HEK293 (cell line): Measurements from ENCODE around the gene SGSM2.

ENCODE experiments used
- BCL11A ChIP-seq: fragments of 450-650 bp; formaldehyde crosslinking; IDR thresholded peaks from 2 replicates; pipeline ENCODE4 v1.5.1; 2016; ENCODE audit warnings: low read depth, missing biosample characterization, missing genetic modification characterization
- ELK4 ChIP-seq: IDR thresholded peaks from 2 replicates; pipeline ENCODE4 v1.6.1; 2011; ENCODE audit warnings: mild to moderate bottlenecking, low read depth, low read length, borderline replicate concordance
- HOXC10 ChIP-seq: sonication (generic); formaldehyde crosslinking; IDR thresholded peaks from 2 replicates; pipeline ENCODE4 v1.8.1; 2023; ENCODE audit warnings: mild to moderate bottlenecking, missing genetic modification reagents
- IKZF3 ChIP-seq: fragments of 450-650 bp; IDR thresholded peaks from 2 replicates; pipeline ENCODE4 v1.5.0; 2018; ENCODE audit warnings: missing biosample characterization, mild to moderate bottlenecking, missing genetic modification characterization, moderate library complexity
- KLF7 ChIP-seq: fragments of 450-650 bp; formaldehyde crosslinking; IDR thresholded peaks from 2 replicates; pipeline ENCODE4 v1.5.1; 2016; ENCODE audit warnings: missing biosample characterization, missing genetic modification characterization, borderline replicate concordance
- KLF9 ChIP-seq: fragments of 450-650 bp; formaldehyde crosslinking; IDR thresholded peaks from 2 replicates; pipeline ENCODE4 v1.5.1; 2016; ENCODE audit warnings: missing biosample characterization, missing genetic modification characterization, low read depth
- PRDM1 ChIP-seq: fragments of 450-650 bp; formaldehyde crosslinking; IDR thresholded peaks from 2 replicates; pipeline ENCODE4; 2016; ENCODE audit warnings: missing biosample characterization, missing genetic modification characterization
- REPIN1 ChIP-seq: fragments of 450-650 bp; formaldehyde crosslinking; IDR thresholded peaks from 2 replicates; pipeline ENCODE4 v1.5.1; 2017; ENCODE audit warnings: missing biosample characterization, missing genetic modification characterization, low read depth
- SCRT1 ChIP-seq: fragments of 450-650 bp; formaldehyde crosslinking; IDR thresholded peaks from 2 replicates; pipeline ENCODE4 v1.5.1; 2016; ENCODE audit warnings: missing biosample characterization, missing genetic modification characterization, borderline replicate concordance
- YY1 ChIP-seq: fragments of 450-650 bp; formaldehyde crosslinking; IDR thresholded peaks from 2 replicates; pipeline ENCODE4 v1.5.1; 2018; ENCODE audit warnings: missing biosample characterization, missing genetic modification characterization
- ZFP69B ChIP-seq: fragments of 450-650 bp; formaldehyde crosslinking; IDR thresholded peaks from 2 replicates; pipeline ENCODE4 v1.5.1; 2016; ENCODE audit warnings: missing biosample characterization, missing genetic modification characterization
- ZNF138 ChIP-seq: fragments of 450-650 bp; formaldehyde crosslinking; IDR thresholded peaks from 2 replicates; pipeline ENCODE4 v1.5.1; 2016; ENCODE audit warnings: missing biosample characterization, missing genetic modification characterization, borderline replicate concordance
- ZNF148 ChIP-seq: fragments of 450-650 bp; formaldehyde crosslinking; IDR thresholded peaks from 2 replicates; pipeline ENCODE4 v1.5.0; 2017; ENCODE audit warnings: missing biosample characterization, missing genetic modification characterization, borderline replicate concordance
- ZNF16 ChIP-seq: fragments of 450-650 bp; formaldehyde crosslinking; IDR thresholded peaks from 2 replicates; pipeline ENCODE4 v1.5.1; 2016; ENCODE audit warnings: low read depth, missing biosample characterization, missing genetic modification characterization
- ZNF184 ChIP-seq: fragments of 450-650 bp; IDR thresholded peaks from 2 replicates; pipeline ENCODE4 v1.5.1; 2018; ENCODE audit warnings: missing biosample characterization, mild to moderate bottlenecking, missing genetic modification characterization
- ZNF2 ChIP-seq: fragments of 450-650 bp; formaldehyde crosslinking; IDR thresholded peaks from 2 replicates; pipeline ENCODE4 v1.5.1; 2016; ENCODE audit warnings: missing biosample characterization, missing genetic modification characterization
- ZNF280D ChIP-seq: fragments of 450-650 bp; formaldehyde crosslinking; IDR thresholded peaks from 2 replicates; pipeline ENCODE4 v1.5.1; 2016; ENCODE audit warnings: missing biosample characterization, missing genetic modification characterization
- ZNF292 ChIP-seq: fragments of 450-650 bp; formaldehyde crosslinking; IDR thresholded peaks from 2 replicates; pipeline ENCODE4 v1.5.1; 2016; ENCODE audit warnings: low read depth, missing biosample characterization, missing genetic modification characterization, borderline replicate concordance
- ZNF513 ChIP-seq: fragments of 450-650 bp; IDR thresholded peaks from 2 replicates; pipeline ENCODE4 v1.5.1; 2018; ENCODE audit warnings: missing biosample characterization, missing genetic modification characterization
- ZNF518A ChIP-seq: fragments of 450-650 bp; formaldehyde crosslinking; conservative IDR thresholded peaks from 2 replicates; pipeline ENCODE4 v1.5.1; 2016; ENCODE audit warnings: low read depth, missing biosample characterization, missing genetic modification characterization
- ZNF626 ChIP-seq: fragments of 450-650 bp; sonication (Bioruptor Pico); formaldehyde crosslinking; IDR thresholded peaks from 2 replicates; pipeline ENCODE4 v1.5.1; 2018; ENCODE audit warnings: missing biosample characterization, missing genetic modification characterization, inconsistent platforms
- ZNF704 ChIP-seq: fragments of 450-650 bp; formaldehyde crosslinking; IDR thresholded peaks from 2 replicates; pipeline ENCODE4 v1.5.1; 2016; ENCODE audit warnings: missing biosample characterization, missing genetic modification characterization
- ZNF768 ChIP-seq: fragments of 450-650 bp; formaldehyde crosslinking; IDR thresholded peaks from 2 replicates; pipeline ENCODE4 v1.5.1; 2018; ENCODE audit warnings: missing biosample characterization, mild to moderate bottlenecking, missing genetic modification characterization
- ZNF843 ChIP-seq: fragments of 450-650 bp; formaldehyde crosslinking; IDR thresholded peaks from 2 replicates; pipeline ENCODE4 v1.5.1; 2016; ENCODE audit warnings: missing biosample characterization, missing genetic modification characterization

SGSM2 gene

GRCh38 chr17:2392252-2393173 is 55.2 kb downstream of the SGSM2 start (continued):
- no peak for TF ChIP-seq ZNF513 (tag by site-specific recombination)
- TF ChIP-seq ZNF280D, result no peak
- TF ChIP-seq ZNF138, result no peak
- TF ChIP-seq PRDM1 (tag by site-specific recombination), result no peak
- TF ChIP-seq ZNF626, result no peak
- TF ChIP-seq ZNF518A (tag by site-specific recombination), result no peak
- peak; percentile 74 for TF ChIP-seq BCL11A (tag by site-specific recombination)
- peak; percentile 66; the same call in 1 of the 2 replicates for TF ChIP-seq ELK4
- TF ChIP-seq ZNF704 (tag by site-specific recombination), result no peak
- no peak for TF ChIP-seq SCRT1 (tag by site-specific recombination)
- TF ChIP-seq IKZF3, result peak; percentile 90
- TF ChIP-seq ZNF2 (tag by site-specific recombination), result no peak
- no peak for TF ChIP-seq ZNF148 (tag by site-specific recombination)
- no peak for TF ChIP-seq ZNF843
- peak; percentile 14; the same call in 1 of the 2 replicates for TF ChIP-seq REPIN1
- no peak; the same call in 1 of the 2 replicates for TF ChIP-seq ZFP69B (tag by site-specific recombination)
- peak; percentile 44; the same call in 1 of the 2 replicates for TF ChIP-seq KLF9 (tag by site-specific recombination)
- TF ChIP-seq ZNF768 (tag by site-specific recombination), result no peak
- TF ChIP-seq ZNF292 (tag by site-specific recombination), result no peak
- TF ChIP-seq YY1, result no peak
- peak; percentile 44; the same call in 1 of the 2 replicates for TF ChIP-seq ZNF184
- TF ChIP-seq HOXC10 (CRISPR knock-in tag), result no peak
- TF ChIP-seq ZNF16, result no peak
- no peak for TF ChIP-seq KLF7 (tag by site-specific recombination)
